Measurements from ENCODE around the gene CCDC78. TPM values are rescaled to one million over a fixed set of nuclear protein-coding genes. Genes with fewer than 3 reads are reported as not detected.
A peak's percentile ranks its signal among the peaks of the same experiment; 100 is the strongest.

The CCDC78 gene
- total RNA-seq, 6 experiments from 2014 or later, result 0.31 TPM; not detected in 5

GRCh38 chr16:698911-699671 is 27.2 kb downstream of the CCDC78 start:
- no peak for TF ChIP-seq CTCF (IDR thresholded peaks at IDR 0.05)
- TF ChIP-seq POLR2A (IDR thresholded peaks at IDR 0.05), result no peak
- H3K4me3 ChIP-seq, result no peak overlapping the region
- H3K27ac ChIP-seq, result no peak overlapping the region
- 51% methylated on average over 3 of the region's 19 CpGs for WGBS (ENCODE audit: insufficient coverage, low coverage, low lambda C conversion rate, missing lambda C conversion rate)
- H3K36me3 ChIP-seq, result no peaks in the 10 kb centered on the region
- intact Hi-C loops (cut with DNase I), result no loop called here
- no peak for ATAC-seq
- DNase-seq, result no peak
- peaks cover 0 to 4% (median 0%) of the 10 kb centered on the region in 4 donors for H3K4me1 ChIP-seq
- peaks cover 8 to 29% of the 10 kb centered on the region in 2 donors for H3K27me3 ChIP-seq
- no peaks in the 10 kb centered on the region for H3K9me3 ChIP-seq

- Histone ChIP-seq H3K9me3 (no peaks in the 10 kb centered on the region), H3K36me3 (no peaks in the 10 kb centered on the region), H3K27ac (no peak overlapping the region), H3K27me3 (peaks cover 0 to 25% of the 10 kb centered on the region in 2 donors), H3K4me3 (no peak overlapping the region), H3K4me1 (peaks cover 0 to 4% (median 1%) of the 10 kb centered on the region in 4 donors)
- 0% methylated on average over 2 of the region's 71 CpGs for WGBS (ENCODE audit: insufficient coverage, low coverage, low lambda C conversion rate, missing lambda C conversion rate)
- no peak for TF ChIP-seq CTCF (IDR thresholded peaks at IDR 0.05)
- TF ChIP-seq POLR2A (IDR thresholded peaks at IDR 0.05), result no peak
- ATAC-seq (peak in 3 of 4 donors; percentile 8 to 47 (median 40)), DNase-seq (peak in 1 of 3 donors; percentile 33)
- intact Hi-C loops (cut with DNase I), result no loop called here
These were observed 30.7 kb downstream of the CCDC78 start for GRCh38 chr16:695355-696089.

- ATAC-seq (no peak), DNase-seq (no peak)
- 0% methylated on average over 1 of the region's 37 CpGs for WGBS (ENCODE audit: insufficient coverage, low coverage, low lambda C conversion rate, missing lambda C conversion rate)
- Histone ChIP-seq H3K36me3 (no peaks in the 10 kb centered on the region), H3K9me3 (no peaks in the 10 kb centered on the region), H3K4me1 (peaks cover 0 to 5% (median 2%) of the 10 kb centered on the region in 4 donors), H3K27me3 (peaks cover 0 to 19% of the 10 kb centered on the region in 2 donors), H3K4me3 (no peak overlapping the region), H3K27ac (no peak overlapping the region)
- TF ChIP-seq POLR2A (IDR thresholded peaks at IDR 0.05), result no peak
- no peak for TF ChIP-seq CTCF (IDR thresholded peaks at IDR 0.05)
- intact Hi-C loops (cut with DNase I), result no loop called here
These were observed 31.3 kb downstream of the CCDC78 start for GRCh38 chr16:694863-695354.

- peaks cover 0 to 9% (median 5%) of the 10 kb centered on the region in 4 donors for H3K4me1 ChIP-seq
- intact Hi-C loops (cut with DNase I), result no loop called here
- WGBS (ENCODE audit: insufficient coverage, low coverage, low lambda C conversion rate, missing lambda C conversion rate), result 0% methylated on average over 1 of the region's 64 CpGs
These were observed 31.9 kb downstream of the CCDC78 start for GRCh38 chr16:694187-694862.

More at GRCh38 chr16:694187-694862, 31.9 kb downstream of the CCDC78 start:
- ATAC-seq, result no peak
- H3K36me3 ChIP-seq, result no peaks in the 10 kb centered on the region
- TF ChIP-seq POLR2A (IDR thresholded peaks at IDR 0.05) (no peak), CTCF (IDR thresholded peaks at IDR 0.05) (no peak)
- no peak overlapping the region for H3K4me3 ChIP-seq
- no peaks in the 10 kb centered on the region for H3K9me3 ChIP-seq
- no peak overlapping the region for H3K27ac ChIP-seq
- peaks cover 0 to 15% of the 10 kb centered on the region in 2 donors for H3K27me3 ChIP-seq
- DNase-seq, result no peak
